Lung microvascular endothelial cell (primary cell): ENCODE measurements around the gene RTN4RL1. TPM values are rescaled to one million over a fixed set of nuclear protein-coding genes. Genes with fewer than 3 reads are reported as not detected.
A peak's percentile ranks its signal among the peaks of the same experiment; 100 is the strongest.

Source experiments
- DNase-seq, 2 donors: peaks; one replicate each; pipeline versions ENCODE4 v3.0.0 to v3.0.0-alpha.2; 2010; ENCODE audit warnings: low read depth in 2 of 2
- total RNA-seq: library from RNA; depleted of rRNA; stranded (reverse); fragments of >200 nt; gene quantifications from 2 replicates; pipeline ENCODE4 v1.2.1, GENCODE V29; 2014

Gene RTN4RL1
- total RNA-seq, 1 donor from 2014 or later = 0.40 TPM

- no peak for DNase-seq
Observed at GRCh38 chr17:1977583-1978395, 47.3 kb downstream of the RTN4RL1 start.

GRCh38 chr17:1976683-1977064 is 48.5 kb downstream of the RTN4RL1 start:
- DNase-seq = no peak

GRCh38 chr17:1976000-1976682 is 49.0 kb downstream of the RTN4RL1 start:
- DNase-seq = no peak

- no peak for DNase-seq
Observed at GRCh38 chr17:1975573-1975972, 49.6 kb downstream of the RTN4RL1 start.

- peak; percentile 18 to 43 for DNase-seq
Observed at GRCh38 chr17:1972487-1973160, 52.5 kb downstream of the RTN4RL1 start.

- DNase-seq = no peak
Observed at GRCh38 chr17:1970843-1971384, 54.2 kb downstream of the RTN4RL1 start.

GRCh38 chr17:1969712-1970111 is 55.4 kb downstream of the RTN4RL1 start:
- DNase-seq = no peak

GRCh38 chr17:1967213-1967612 is 57.9 kb downstream of the RTN4RL1 start:
- DNase-seq = no peak

- DNase-seq = no peak
Observed at GRCh38 chr17:1966274-1967086, 58.7 kb downstream of the RTN4RL1 start.

- no peak for DNase-seq
Observed at GRCh38 chr17:1965556-1966273, 59.4 kb downstream of the RTN4RL1 start.

- no peak for DNase-seq
Observed at GRCh38 chr17:1963250-1963649, 61.9 kb downstream of the RTN4RL1 start.

GRCh38 chr17:1961189-1961588 is 63.9 kb downstream of the RTN4RL1 start:
- DNase-seq = no peak

GRCh38 chr17:1960545-1960912 is 64.6 kb downstream of the RTN4RL1 start:
- no peak for DNase-seq

- no peak for DNase-seq
Observed at GRCh38 chr17:1959871-1960544, 65.1 kb downstream of the RTN4RL1 start.

- no peak for DNase-seq
Observed at GRCh38 chr17:1958134-1958881, 66.8 kb downstream of the RTN4RL1 start.

GRCh38 chr17:1957037-1957436 is 68.1 kb downstream of the RTN4RL1 start:
- no peak for DNase-seq

GRCh38 chr17:1956134-1956533 is 69.0 kb downstream of the RTN4RL1 start:
- no peak for DNase-seq

GRCh38 chr17:1953831-1954230 is 71.3 kb downstream of the RTN4RL1 start:
- no peak for DNase-seq

GRCh38 chr17:1951920-1952319 is 73.2 kb downstream of the RTN4RL1 start:
- DNase-seq = no peak
